SU-DHL-6 (cell line): ENCODE data around the gene ID4.

ENCODE experiments used
- H2AFZ ChIP-seq: fragments of 200-600 bp; sonication (generic); 2 replicates; pipeline ENCODE4 v1.6.1; 2014; ENCODE audit warnings: low read depth, mild to moderate bottlenecking, moderate library complexity, mixed read lengths, antibody characterized with exemption, low read length; ENCODE audit not compliant: severe bottlenecking
- H3F3A ChIP-seq: fragments of 200-600 bp; shearing (Covaris generic); 2 replicates; pipeline ENCODE4 v1.6.0; 2016; ENCODE audit warnings: antibody characterized with exemption, mild to moderate bottlenecking; ENCODE audit not compliant: insufficient read depth
- H3K27ac ChIP-seq: fragments of 200-600 bp; sonication (generic); 2 replicates; pipeline ENCODE4 v1.5.1; 2016; ENCODE audit warnings: low read depth, mild to moderate bottlenecking, low read length, moderate library complexity, mixed read lengths
- H3K27me3 ChIP-seq: fragments of 200-600 bp; sonication (generic), shearing (Covaris generic); 2 replicates; pipeline ENCODE4 v1.6.0; 2014; ENCODE audit warnings: mild to moderate bottlenecking, low read length
- H3K36me3 ChIP-seq: fragments of 200-600 bp; sonication (generic); 2 replicates; pipeline ENCODE4 v1.6.1; 2014; ENCODE audit warnings: mild to moderate bottlenecking, low read length, mixed read lengths
- H3K4me2 ChIP-seq: fragments of 300-600, 200-600 bp; shearing (Covaris generic), sonication (generic); 2 replicates; pipeline ENCODE4 v1.6.0; 2014; ENCODE audit warnings: low read length, low read depth, mild to moderate bottlenecking; ENCODE audit not compliant: poor library complexity, severe bottlenecking
- H3K4me3 ChIP-seq: fragments of 200-600 bp; sonication (generic); 2 replicates; pipeline ENCODE4 v1.5.1; 2014; ENCODE audit warnings: antibody characterized with exemption, low read length, mild to moderate bottlenecking, mixed read lengths; ENCODE audit not compliant: insufficient read depth, poor library complexity, severe bottlenecking
- H3K79me2 ChIP-seq: fragments of 200-600 bp; sonication (generic); 2 replicates; pipeline ENCODE4 v1.6.1; 2014; ENCODE audit warnings: mild to moderate bottlenecking, low read length, moderate library complexity; ENCODE audit not compliant: insufficient read depth
- H3K9ac ChIP-seq: fragments of 200-600 bp; sonication (generic); 2 replicates; pipeline ENCODE4 v1.7.0; 2014; ENCODE audit warnings: mild to moderate bottlenecking, low read length
- H3K9me2 ChIP-seq: fragments of 200-600 bp; sonication (generic); replicated peaks from 2 replicates; pipeline ENCODE4 v1.6.1; 2014; ENCODE audit warnings: low read length; ENCODE audit not compliant: insufficient read depth
- H3K9me3 ChIP-seq: fragments of 200-600 bp; sonication (generic); 2 replicates; pipeline ENCODE4 v1.6.1; 2014; ENCODE audit warnings: low read length, mixed read lengths; ENCODE audit not compliant: insufficient read depth
- H4K20me1 ChIP-seq: fragments of 200-600 bp; sonication (generic); 2 replicates; pipeline ENCODE4 v1.6.1; 2014; ENCODE audit warnings: low read depth, mild to moderate bottlenecking, antibody characterized with exemption, low read length, moderate library complexity, mixed read lengths
- EZH2phosphoT487 ChIP-seq: fragments of 200-600 bp; sonication (generic), shearing (Covaris generic); conservative IDR thresholded peaks from 2 replicates; pipeline ENCODE4 v1.6.1; 2018; ENCODE audit warnings: mild to moderate bottlenecking, antibody characterized with exemption, low read length, moderate library complexity, mixed read lengths
- TF ChIP-seq, protein P1 (sequence below): fragments of 200-600 bp; sonication (generic); IDR thresholded peaks from one replicate; pipeline ENCODE4 v1.5.1; 2017; ENCODE audit warnings: antibody characterized with exemption, mild to moderate bottlenecking, low read length, moderate library complexity; ENCODE audit not compliant: insufficient read depth, poor library complexity, severe bottlenecking

Gene ID4

DNA sequence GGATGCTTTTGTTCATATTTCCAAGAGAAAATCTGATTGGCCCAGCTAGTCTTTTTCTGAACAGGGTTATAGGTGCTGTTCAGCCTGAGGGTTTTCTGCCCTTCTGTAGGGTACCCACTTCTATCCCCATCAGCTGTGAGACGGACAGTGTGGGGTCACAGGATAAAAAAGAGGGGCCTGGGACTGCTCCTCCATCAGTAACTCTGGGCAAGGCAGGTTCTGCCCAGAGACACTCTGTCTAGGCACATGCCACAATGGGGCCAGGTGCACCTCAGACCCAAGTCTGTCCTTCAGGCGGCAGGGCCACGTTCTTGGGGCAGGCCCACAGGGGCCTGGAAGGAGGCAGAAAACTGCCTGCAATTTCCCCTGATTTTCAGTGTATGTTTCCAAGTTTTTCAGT, 20.0 kb downstream of the ID4 start:
- TF ChIP-seq, protein P1, sequence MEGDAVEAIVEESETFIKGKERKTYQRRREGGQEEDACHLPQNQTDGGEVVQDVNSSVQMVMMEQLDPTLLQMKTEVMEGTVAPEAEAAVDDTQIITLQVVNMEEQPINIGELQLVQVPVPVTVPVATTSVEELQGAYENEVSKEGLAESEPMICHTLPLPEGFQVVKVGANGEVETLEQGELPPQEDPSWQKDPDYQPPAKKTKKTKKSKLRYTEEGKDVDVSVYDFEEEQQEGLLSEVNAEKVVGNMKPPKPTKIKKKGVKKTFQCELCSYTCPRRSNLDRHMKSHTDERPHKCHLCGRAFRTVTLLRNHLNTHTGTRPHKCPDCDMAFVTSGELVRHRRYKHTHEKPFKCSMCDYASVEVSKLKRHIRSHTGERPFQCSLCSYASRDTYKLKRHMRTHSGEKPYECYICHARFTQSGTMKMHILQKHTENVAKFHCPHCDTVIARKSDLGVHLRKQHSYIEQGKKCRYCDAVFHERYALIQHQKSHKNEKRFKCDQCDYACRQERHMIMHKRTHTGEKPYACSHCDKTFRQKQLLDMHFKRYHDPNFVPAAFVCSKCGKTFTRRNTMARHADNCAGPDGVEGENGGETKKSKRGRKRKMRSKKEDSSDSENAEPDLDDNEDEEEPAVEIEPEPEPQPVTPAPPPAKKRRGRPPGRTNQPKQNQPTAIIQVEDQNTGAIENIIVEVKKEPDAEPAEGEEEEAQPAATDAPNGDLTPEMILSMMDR = no peak
- TF ChIP-seq EZH2phosphoT487 = no peak
- no peak overlapping the region for H3K4me2 ChIP-seq
- no peak overlapping the region for H3K9ac ChIP-seq
- H2AFZ ChIP-seq = no peak overlapping the region
- H3F3A ChIP-seq = no peaks in the 10 kb centered on the region
- no peaks in the 10 kb centered on the region for H3K36me3 ChIP-seq
- no peaks in the 10 kb centered on the region for H3K9me2 ChIP-seq
- no peaks in the 10 kb centered on the region for H4K20me1 ChIP-seq
- H3K27me3 ChIP-seq = no peaks in the 10 kb centered on the region
- no peak overlapping the region for H3K27ac ChIP-seq
- no peaks in the 10 kb centered on the region for H3K9me3 ChIP-seq
- H3K4me3 ChIP-seq = no peak overlapping the region
- H3K79me2 ChIP-seq = no peaks in the 10 kb centered on the region

DNA sequence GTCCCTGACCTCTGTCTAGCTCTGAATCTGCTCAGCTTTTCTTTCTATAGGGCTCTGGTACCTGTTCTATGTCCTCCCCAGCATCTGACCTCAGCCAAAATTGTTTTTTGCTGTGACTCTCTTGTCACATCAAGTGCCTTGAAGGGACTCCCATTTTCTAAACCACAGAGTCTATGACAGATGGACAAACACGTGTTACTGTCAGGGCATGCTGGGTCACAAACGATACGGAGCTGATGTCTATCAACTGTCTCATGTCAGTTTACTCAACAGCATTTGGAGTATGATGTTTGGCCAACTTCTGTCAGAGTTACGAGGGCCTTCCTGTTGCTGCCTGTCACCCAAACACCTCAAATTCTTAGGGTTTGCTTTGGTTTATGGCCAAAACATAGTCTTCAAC, 20.5 kb downstream of the ID4 start:
- no peak overlapping the region for H3K4me2 ChIP-seq
- TF ChIP-seq, protein P1 = no peak
- no peak for TF ChIP-seq EZH2phosphoT487
- no peak overlapping the region for H3K4me3 ChIP-seq
- H2AFZ ChIP-seq = no peak overlapping the region
- H3K9ac ChIP-seq = no peak overlapping the region
- H3K27me3 ChIP-seq = no peaks in the 10 kb centered on the region
- H3K36me3 ChIP-seq = no peaks in the 10 kb centered on the region
- no peaks in the 10 kb centered on the region for H3F3A ChIP-seq
- no peaks in the 10 kb centered on the region for H3K9me3 ChIP-seq
- H3K79me2 ChIP-seq = no peaks in the 10 kb centered on the region
- H3K27ac ChIP-seq = no peak overlapping the region
- H3K9me2 ChIP-seq = no peaks in the 10 kb centered on the region
- H4K20me1 ChIP-seq = no peaks in the 10 kb centered on the region

DNA sequence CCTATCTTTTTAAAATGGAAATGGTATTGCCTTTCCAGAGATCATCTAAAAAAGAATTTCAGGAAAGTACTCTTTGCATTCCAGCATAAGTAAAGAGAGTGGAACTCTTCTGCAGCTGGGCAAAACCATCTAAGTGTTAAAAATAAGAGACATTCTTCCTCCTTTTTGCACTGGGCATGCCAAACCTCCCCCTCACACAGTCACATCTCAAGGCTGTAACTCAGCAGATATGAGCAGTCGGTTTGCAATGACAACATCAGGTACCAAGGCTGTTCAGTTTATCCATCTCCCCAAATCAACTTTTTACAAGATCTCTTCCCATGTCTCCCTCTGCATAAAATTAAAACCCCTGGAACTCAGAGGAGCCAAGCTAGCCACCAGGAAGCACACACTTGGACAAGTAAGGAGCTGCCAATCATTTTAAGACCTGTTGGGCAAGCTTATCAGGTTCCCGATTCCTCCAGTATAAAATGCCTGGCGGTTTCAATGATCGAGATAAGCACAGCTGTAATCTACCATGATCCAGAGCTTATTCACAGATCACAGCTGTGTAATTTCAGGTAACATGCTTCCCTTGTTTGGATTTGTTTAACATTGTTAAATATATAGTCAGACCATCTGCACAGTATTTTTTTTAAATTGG, 23.2 kb downstream of the ID4 start:
- Histone ChIP-seq H3K27ac (no peak overlapping the region), H3K9me3 (no peaks in the 10 kb centered on the region), H3K4me3 (no peak overlapping the region), H3K9ac (no peak overlapping the region), H3K9me2 (no peaks in the 10 kb centered on the region), H3K79me2 (no peaks in the 10 kb centered on the region), H3K36me3 (no peaks in the 10 kb centered on the region), H3K4me2 (no peak overlapping the region), H4K20me1 (no peaks in the 10 kb centered on the region), H3K27me3 (no peaks in the 10 kb centered on the region), H3F3A (no peaks in the 10 kb centered on the region), H2AFZ (no peak overlapping the region)
- TF ChIP-seq, protein P1 = no peak
- no peak for TF ChIP-seq EZH2phosphoT487
